PFSK-1 (cell line): ENCODE results near the gene SPTAN1.

Experiments used
- FOXP2 ChIP-seq: optimal IDR thresholded peaks from 2 replicates; pipeline ENCODE3; 2011; ENCODE audit warnings: borderline replicate concordance, control low read depth, inconsistent platforms; ENCODE audit not compliant: insufficient read depth; ENCODE audit errors: extremely low read length, extremely low read depth
- POLR2AphosphoS5 ChIP-seq: IDR thresholded peaks from 2 replicates; pipeline ENCODE4 v1.6.1; 2012; ENCODE audit warnings: low read depth, mild to moderate bottlenecking, control low read depth, low read length, moderate library complexity
- SIN3A ChIP-seq: IDR thresholded peaks from 2 replicates; pipeline ENCODE4 v1.6.1; 2012; ENCODE audit warnings: mild to moderate bottlenecking, low read length, moderate library complexity, borderline replicate concordance; ENCODE audit not compliant: insufficient read depth
- TAF1 ChIP-seq: IDR thresholded peaks from 2 replicates; pipeline ENCODE4 v1.6.1; 2012; ENCODE audit warnings: low read length, control low read depth, borderline replicate concordance; ENCODE audit not compliant: insufficient read depth
- TF ChIP-seq, protein P1 (sequence below), 2 experiments: IDR thresholded peaks; 2 replicates each; pipeline versions ENCODE4 v1.6.1 to v1.8.0; 2011 to 2012; ENCODE audit warnings: low read depth in 2 of 2, low read length in 2 of 2, control low read depth in 1 of 2, inconsistent platforms in 1 of 2, mild to moderate bottlenecking in 1 of 2, moderate library complexity in 1 of 2; ENCODE audit not compliant: insufficient read depth in 1 of 2

The SPTAN1 gene

DNA sequence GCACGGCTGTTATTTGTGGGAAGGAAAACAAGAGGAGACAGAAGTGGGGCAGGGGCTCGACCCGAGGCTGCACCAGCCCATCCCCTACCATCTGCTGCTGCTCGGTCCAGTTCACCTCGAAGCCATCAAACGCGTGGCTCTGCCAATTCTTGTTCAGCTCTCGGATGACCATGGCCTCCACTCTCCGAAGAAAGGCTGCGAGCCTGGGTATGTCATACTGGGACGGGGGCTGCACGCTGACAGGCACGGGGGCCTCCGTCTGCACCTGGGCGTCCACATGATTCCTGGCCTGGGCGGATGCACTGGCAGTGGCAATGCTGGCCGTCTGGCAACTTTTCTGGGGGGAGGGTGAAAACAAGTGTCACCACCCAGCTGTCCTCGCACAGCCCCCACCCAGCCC, 88.2 kb downstream of the SPTAN1 start:
- TF ChIP-seq POLR2AphosphoS5, result no peak
- no peak for TF ChIP-seq TAF1
- TF ChIP-seq SIN3A, result no peak
- TF ChIP-seq, protein P1, sequence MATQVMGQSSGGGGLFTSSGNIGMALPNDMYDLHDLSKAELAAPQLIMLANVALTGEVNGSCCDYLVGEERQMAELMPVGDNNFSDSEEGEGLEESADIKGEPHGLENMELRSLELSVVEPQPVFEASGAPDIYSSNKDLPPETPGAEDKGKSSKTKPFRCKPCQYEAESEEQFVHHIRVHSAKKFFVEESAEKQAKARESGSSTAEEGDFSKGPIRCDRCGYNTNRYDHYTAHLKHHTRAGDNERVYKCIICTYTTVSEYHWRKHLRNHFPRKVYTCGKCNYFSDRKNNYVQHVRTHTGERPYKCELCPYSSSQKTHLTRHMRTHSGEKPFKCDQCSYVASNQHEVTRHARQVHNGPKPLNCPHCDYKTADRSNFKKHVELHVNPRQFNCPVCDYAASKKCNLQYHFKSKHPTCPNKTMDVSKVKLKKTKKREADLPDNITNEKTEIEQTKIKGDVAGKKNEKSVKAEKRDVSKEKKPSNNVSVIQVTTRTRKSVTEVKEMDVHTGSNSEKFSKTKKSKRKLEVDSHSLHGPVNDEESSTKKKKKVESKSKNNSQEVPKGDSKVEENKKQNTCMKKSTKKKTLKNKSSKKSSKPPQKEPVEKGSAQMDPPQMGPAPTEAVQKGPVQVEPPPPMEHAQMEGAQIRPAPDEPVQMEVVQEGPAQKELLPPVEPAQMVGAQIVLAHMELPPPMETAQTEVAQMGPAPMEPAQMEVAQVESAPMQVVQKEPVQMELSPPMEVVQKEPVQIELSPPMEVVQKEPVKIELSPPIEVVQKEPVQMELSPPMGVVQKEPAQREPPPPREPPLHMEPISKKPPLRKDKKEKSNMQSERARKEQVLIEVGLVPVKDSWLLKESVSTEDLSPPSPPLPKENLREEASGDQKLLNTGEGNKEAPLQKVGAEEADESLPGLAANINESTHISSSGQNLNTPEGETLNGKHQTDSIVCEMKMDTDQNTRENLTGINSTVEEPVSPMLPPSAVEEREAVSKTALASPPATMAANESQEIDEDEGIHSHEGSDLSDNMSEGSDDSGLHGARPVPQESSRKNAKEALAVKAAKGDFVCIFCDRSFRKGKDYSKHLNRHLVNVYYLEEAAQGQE (IDR thresholded peaks at IDR 0.05; ENCODE audit: insufficient read depth in 1 of 2, low read depth in 2 of 2, low read length in 2 of 2), result no peak
- TF ChIP-seq FOXP2, result no peak

DNA sequence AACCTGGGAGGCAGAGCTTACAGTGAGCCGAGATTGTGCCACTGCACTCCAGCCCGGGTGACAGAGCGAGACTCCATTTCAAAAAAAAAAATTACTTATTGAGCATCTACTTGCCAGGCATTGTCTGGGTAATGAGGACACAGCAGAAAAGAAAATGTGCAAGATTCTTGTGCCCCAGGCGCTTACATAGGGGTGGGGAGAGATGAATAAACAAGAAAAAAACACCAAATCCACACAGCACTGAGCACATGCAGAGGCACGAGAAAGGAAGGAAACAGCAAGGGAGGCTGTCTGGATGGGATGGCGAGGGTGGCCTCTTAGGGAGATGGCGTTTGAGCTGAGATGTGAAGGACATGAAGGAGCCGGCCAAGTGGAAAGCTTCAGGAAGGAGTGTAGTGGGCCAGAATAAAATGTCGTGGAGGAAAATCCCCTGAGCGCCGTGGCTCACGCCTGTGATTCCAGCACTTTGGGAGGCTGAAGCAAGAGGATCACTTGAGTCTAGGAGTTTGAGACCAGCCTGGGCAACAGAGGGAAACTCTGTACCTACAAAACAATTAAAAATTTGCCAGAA, 90.4 kb downstream of the SPTAN1 start:
- TF ChIP-seq POLR2AphosphoS5 (no peak), SIN3A (no peak)
- TF ChIP-seq, protein P1 (IDR thresholded peaks at IDR 0.05; ENCODE audit: insufficient read depth in 1 of 2, low read depth in 2 of 2, low read length in 2 of 2), result no peak

DNA sequence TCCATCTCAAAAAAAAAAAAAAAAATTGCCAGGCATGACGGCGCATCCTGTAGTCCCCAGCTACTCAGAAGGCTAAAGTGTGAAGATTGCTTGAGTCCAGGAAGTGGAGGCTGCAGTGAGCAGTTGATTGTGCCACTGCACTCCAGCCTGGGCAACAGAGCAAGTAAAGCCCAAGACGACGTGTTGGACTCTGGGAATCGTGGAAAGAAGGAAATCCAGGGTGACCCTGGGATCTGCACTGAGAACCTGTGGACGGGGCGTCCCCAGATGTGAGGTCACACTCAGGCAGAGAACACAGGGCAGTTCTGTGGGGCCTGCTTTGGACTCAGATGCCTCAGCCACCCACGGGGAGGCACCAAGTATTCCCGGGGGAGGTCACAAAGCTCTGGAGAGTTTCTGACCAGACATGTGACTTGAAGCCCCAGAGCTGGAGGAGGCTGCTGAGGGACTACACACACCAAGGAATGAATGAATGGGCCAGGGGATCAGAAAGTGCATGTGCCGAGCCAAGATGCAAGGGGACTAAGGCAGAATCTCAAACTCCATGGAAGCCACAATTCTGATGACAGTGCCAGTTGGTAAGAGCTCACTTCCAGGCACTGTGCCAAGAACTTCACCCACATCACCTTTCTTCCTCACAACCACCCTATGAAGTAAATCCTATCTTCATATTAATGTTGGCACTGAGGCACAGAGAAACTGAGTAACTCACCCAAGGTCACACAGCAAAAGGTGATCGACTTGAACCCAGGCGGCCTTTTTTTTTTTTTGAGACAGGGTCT, 91.3 kb downstream of the SPTAN1 start:
- TF ChIP-seq POLR2AphosphoS5 (no peak), FOXP2 (no peak), SIN3A (no peak), TAF1 (no peak)
- TF ChIP-seq, protein P1 (IDR thresholded peaks at IDR 0.05; ENCODE audit: insufficient read depth in 1 of 2, low read depth in 2 of 2, low read length in 2 of 2), result no peak

GRCh38 chr9:128651798-128652197, 99.4 kb downstream of the SPTAN1 start:
- TF ChIP-seq, protein P1 (IDR thresholded peaks at IDR 0.05; ENCODE audit: insufficient read depth in 1 of 2, low read depth in 2 of 2, low read length in 2 of 2), result no peak
- no peak for TF ChIP-seq TAF1
- TF ChIP-seq POLR2AphosphoS5, result no peak
- TF ChIP-seq SIN3A, result no peak

DNA sequence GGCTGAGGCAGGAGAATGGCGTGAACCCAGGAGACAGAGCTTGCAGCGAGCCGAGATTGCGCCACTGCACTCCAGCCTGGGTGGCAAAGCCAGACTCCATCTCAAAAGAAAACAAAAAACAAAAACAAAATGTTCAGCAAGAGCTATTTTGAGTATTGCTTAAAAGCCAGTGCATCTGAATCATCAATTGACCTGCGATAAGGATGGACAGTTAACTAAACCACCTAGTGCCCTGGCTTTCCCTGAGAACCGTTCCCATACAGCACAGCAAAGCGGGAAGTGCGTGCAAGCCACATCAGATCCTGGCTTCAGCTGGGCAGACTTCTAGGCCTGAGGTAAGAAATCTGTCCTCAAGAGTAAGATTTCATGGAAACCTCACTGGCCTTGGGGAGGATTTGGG, 101.5 kb downstream of the SPTAN1 start:
- TF ChIP-seq, protein P1 (IDR thresholded peaks at IDR 0.05; ENCODE audit: insufficient read depth in 1 of 2, low read depth in 2 of 2, low read length in 2 of 2), result no peak
- no peak for TF ChIP-seq POLR2AphosphoS5
- TF ChIP-seq SIN3A, result no peak
- no peak for TF ChIP-seq TAF1
- TF ChIP-seq FOXP2, result no peak
